GM12878 (cell line): ENCODE data around the gene OR2T34. TPM values are rescaled to one million over a fixed set of nuclear protein-coding genes. Genes with fewer than 3 reads are reported as not detected.

Source experiments
- ATAC-seq: fragments of 200-7000 bp; cut with Tn5 transposase; 3 replicates; pipeline ENCODE4 v1.9.1; 2020; ENCODE audit warnings: mild to moderate bottlenecking, moderate library complexity
- BruUV-seq: library from RNA; stranded (reverse); fragments of 400-500 nt; replicated peaks from 2 replicates; lab custom pipeline; 2021; lab: Mats Ljungman, UMichigan
- CTCF ChIA-PET: fragments of 300-600 bp; sonication (Branson Sonifier 250); formaldehyde crosslinking; extraction: SDS; loops from one replicate; lab custom pipeline; 2021; ENCODE audit warnings: inconsistent platforms; lab: Yijun Ruan, JAX
- POLR2A ChIA-PET: fragments of 350-600 bp; formaldehyde crosslinking; extraction: SDS; loops from one replicate; lab custom pipeline; 2021; ENCODE audit warnings: inconsistent platforms; lab: Charles Lee
- RAD21 ChIA-PET: fragments of 300-600 bp; sonication (Branson Sonifier 250); formaldehyde crosslinking; loops from one replicate; lab custom pipeline; 2023; ENCODE audit warnings: antibody characterized with exemption; ENCODE audit not compliant: unreplicated experiment; lab: Charles Lee
- SMC1A ChIA-PET: fragments of 300-600 bp; sonication (Branson Sonifier 250); formaldehyde crosslinking; loops from one replicate; lab custom pipeline; 2023; ENCODE audit not compliant: unreplicated experiment, uncharacterized antibody; lab: Charles Lee
- DNase-seq: peaks from one replicate; pipeline ENCODE4 v3.0.0-alpha.2; 2011; ENCODE audit warnings: low read depth, low spot score
- FAIRE-seq: peaks from 3 replicates; lab custom pipeline; 2011; peaks lifted over from hg19 to GRCh38; lab: Jason Lieb, UNC
- H2AFZ ChIP-seq: 2 replicates; pipeline ENCODE4 v1.6.0; 2011; ENCODE audit warnings: low read depth, low read length, control low read depth; ENCODE audit not compliant: control insufficient read depth
- H3K27ac ChIP-seq: 2 replicates; pipeline ENCODE4 v1.5.1; 2011; ENCODE audit warnings: control low read depth; ENCODE audit not compliant: control insufficient read depth, insufficient read depth
- H3K27me3 ChIP-seq, 2 experiments: replicated peaks in 1 of 2; 2 replicates each; pipeline versions ENCODE4 v1.6.0 to v1.6.1; 2011; ENCODE audit warnings: low read length in 1 of 2; ENCODE audit not compliant: control insufficient read depth in 2 of 2, insufficient read depth in 2 of 2
- H3K36me3 ChIP-seq, 2 experiments: 2 replicates each; pipeline ENCODE4 v1.5.1; 2011; ENCODE audit warnings: low read length in 1 of 2; ENCODE audit not compliant: control insufficient read depth in 2 of 2, insufficient read depth in 2 of 2
- H3K4me1 ChIP-seq: 2 replicates; pipeline ENCODE4 v1.6.1; 2011; ENCODE audit warnings: mild to moderate bottlenecking, low read length, moderate library complexity, mixed read lengths; ENCODE audit not compliant: control insufficient read depth, insufficient read depth
- H3K4me2 ChIP-seq: 2 replicates; pipeline ENCODE4 v1.6.0; 2011; ENCODE audit warnings: control low read depth; ENCODE audit not compliant: control insufficient read depth, insufficient read depth
- H3K4me3 ChIP-seq: fragments of 200-600 bp; sonication (generic); 2 replicates; pipeline ENCODE4 v1.5.1; 2016
- H3K79me2 ChIP-seq: 2 replicates; pipeline ENCODE4 v1.6.0; 2011; ENCODE audit warnings: low read length; ENCODE audit not compliant: control insufficient read depth, insufficient read depth
- H3K9ac ChIP-seq: 2 replicates; pipeline ENCODE4 v1.8.0; 2011; ENCODE audit warnings: low read length, control low read depth, mixed read lengths; ENCODE audit not compliant: control insufficient read depth, insufficient read depth
- H3K9me3 ChIP-seq: replicated peaks from 3 replicates; pipeline ENCODE4 v1.5.1; 2011; ENCODE audit warnings: mild to moderate bottlenecking, low read length; ENCODE audit not compliant: control insufficient read depth, insufficient read depth
- H4K20me1 ChIP-seq: 2 replicates; pipeline ENCODE4 v1.6.0; 2011; ENCODE audit not compliant: control insufficient read depth, insufficient read depth
- BCL11A ChIP-seq: IDR thresholded peaks from 2 replicates; pipeline ENCODE4 v1.6.1; 2011; ENCODE audit warnings: low read depth, low read length
- EP300 ChIP-seq, 2 experiments: fragments of 150-350 bp in 1 of 2; IDR thresholded peaks; 2 replicates each; pipeline ENCODE4 v1.6.1; 2011 to 2012; ENCODE audit warnings: low read depth in 2 of 2, low read length in 2 of 2, borderline replicate concordance in 1 of 2, improper control_type of control experiment in 1 of 2, inconsistent platforms in 1 of 2; ENCODE audit not compliant: control insufficient read depth in 1 of 2
- GABPA ChIP-seq: IDR thresholded peaks from 2 replicates; pipeline ENCODE4 v1.6.1; 2014; ENCODE audit warnings: antibody characterized with exemption, low read depth, mild to moderate bottlenecking, inconsistent platforms
- HSF1 ChIP-seq: fragments of 150-350 bp; IDR thresholded peaks from 2 replicates; pipeline ENCODE4 v1.6.1; 2014; ENCODE audit warnings: mild to moderate bottlenecking, low read depth, low read length
- IKZF2 ChIP-seq, 2 experiments: fragments of 450-650 bp; IDR thresholded peaks; 2 replicates each; pipeline ENCODE4 v1.6.1; 2017; ENCODE audit warnings: mild to moderate bottlenecking in 2 of 2, moderate library complexity in 2 of 2
- KDM1A ChIP-seq: fragments of 200-600 bp; sonication (generic); IDR thresholded peaks from 2 replicates; pipeline ENCODE4 v1.6.1; 2016; ENCODE audit warnings: borderline replicate concordance
- MTA2 ChIP-seq: fragments of 450-650 bp; IDR thresholded peaks from 2 replicates; pipeline ENCODE4 v1.6.1; 2016; ENCODE audit warnings: low read depth, mild to moderate bottlenecking, moderate library complexity
- NFXL1 ChIP-seq: fragments of 450-650 bp; IDR thresholded peaks from 2 replicates; pipeline ENCODE4 v1.6.1; 2017; ENCODE audit warnings: antibody characterized with exemption, mild to moderate bottlenecking, borderline replicate concordance
- NFYA ChIP-seq: IDR thresholded peaks from 2 replicates; pipeline ENCODE4 v1.6.1; 2011; ENCODE audit warnings: low read depth, mild to moderate bottlenecking, low read length, improper control_type of control experiment, borderline replicate concordance
- PAX8 ChIP-seq: fragments of 450-650 bp; IDR thresholded peaks from 2 replicates; pipeline ENCODE4 v1.6.1; 2017; ENCODE audit warnings: mild to moderate bottlenecking, moderate library complexity
- SIX5 ChIP-seq: IDR thresholded peaks from 2 replicates; pipeline ENCODE4 v1.6.1; 2011; ENCODE audit warnings: mild to moderate bottlenecking, low read depth, low read length, moderate library complexity; ENCODE audit not compliant: severe bottlenecking
- TCF12 ChIP-seq: IDR thresholded peaks from 2 replicates; pipeline ENCODE4 v1.6.1; 2011; ENCODE audit warnings: low read depth, mild to moderate bottlenecking, low read length
- USF2 ChIP-seq: IDR thresholded peaks from 2 replicates; pipeline ENCODE4 v1.6.1; 2011; ENCODE audit warnings: low read depth, low read length, improper control_type of control experiment, borderline replicate concordance
- ZBED1 ChIP-seq: IDR thresholded peaks from 2 replicates; pipeline ENCODE4 v1.6.1; 2016; ENCODE audit warnings: borderline replicate concordance
- ZNF217 ChIP-seq: fragments of 450-650 bp; IDR thresholded peaks from 2 replicates; pipeline ENCODE4 v1.6.1; 2017; ENCODE audit warnings: antibody characterized with exemption, mild to moderate bottlenecking
- ZNF622 ChIP-seq: fragments of 450-650 bp; IDR thresholded peaks from 2 replicates; pipeline ENCODE4 v1.6.1; 2017; ENCODE audit warnings: mild to moderate bottlenecking, inconsistent platforms
- ZSCAN29 ChIP-seq: fragments of 450-650 bp; IDR thresholded peaks from 2 replicates; pipeline ENCODE4 v1.6.1; 2017; ENCODE audit warnings: mild to moderate bottlenecking, moderate library complexity
- WGBS: methylation state at CpG from one replicate; pipeline ENCODE4 v1.1.6; 2016; ENCODE audit warnings: low lambda C conversion rate; ENCODE audit not compliant: insufficient replicate concordance, insufficient coverage; ENCODE audit errors: missing lambda C conversion rate; 5-methylcytosine and 5-hydroxymethylcytosine counted together
- in situ Hi-C: fragments of 300-500 bp; cut with MboI; formaldehyde crosslinking; loops from 9 replicates; pipeline ENCODE4 v1.14.3; 2018; ENCODE audit warnings: mixed read lengths
- intact Hi-C: fragments of 100-400 bp; cut with micrococcal nuclease; formaldehyde crosslinking; loops from one replicate; pipeline ENCODE4 v1.14.2; 2022; ENCODE audit not compliant: unreplicated experiment
- polyA plus RNA-seq, 11 experiments: library from polyadenylated mRNA; depleted of rRNA in 4 of 11; unstranded in 6 of 11; stranded (reverse) in 5 of 11; fragments of >200 nt; fragmentation: Nextera tagmentation in 4 of 11; fragmentation: Illumina TruSeq in 1 of 11; extraction: Ambion mirVana in 4 of 11; extraction: Trizol in 1 of 11; gene quantifications; 1 replicate in 1 of 11; 2 replicates in 10 of 11; pipeline versions ENCODE4 v1.2.1 to v1.2.3, GENCODE V29; 2011 to 2016; ENCODE audit warnings: inconsistent platforms in 2 of 11, missing spikeins in 2 of 11, low read depth in 1 of 11
- total RNA-seq, 4 experiments: library from RNA; depleted of rRNA in 3 of 4; stranded (reverse); fragments of >200 nt in 3 of 4; fragmentation: Illumina TruSeq in 1 of 4; extraction: Trizol in 1 of 4; gene quantifications; 2 replicates each; pipeline versions ENCODE4 v1.2.1 to v1.2.3, GENCODE V29; 2013 to 2021

OR2T34 gene
- total and polyA plus RNA-seq, 10 of the 15 experiments (the other 5 are each of a cell fraction or from before 2014, with no cell fraction given): 0.16 to 2.7 (median 0.48) TPM; not detected in 2

- H3K4me3 ChIP-seq: no peak overlapping the region
- in situ Hi-C loops (no loop called here), intact Hi-C loops (no loop called here)
- H3K4me1 ChIP-seq: no peaks in the 10 kb centered on the region
- DNase-seq: no peak
- SMC1A ChIA-PET: no interaction called here
- CTCF ChIA-PET: no interaction called here
- H3K27me3 ChIP-seq: no peaks in the 10 kb centered on the region
- no peak overlapping the region for H3K9ac ChIP-seq
- H3K79me2 ChIP-seq: no peaks in the 10 kb centered on the region
- H3K27ac ChIP-seq: no peak overlapping the region
- no peaks in the 10 kb centered on the region for H3K36me3 ChIP-seq
- H2AFZ ChIP-seq: no peak overlapping the region
- FAIRE-seq: no peak
- POLR2A ChIA-PET: no interaction called here
- H4K20me1 ChIP-seq: no peaks in the 10 kb centered on the region
- no TSS peak for BruUV-seq
- ATAC-seq: no peak
- RAD21 ChIA-PET: no interaction called here
- no peak overlapping the region for H3K4me2 ChIP-seq
- H3K9me3 ChIP-seq: no peaks in the 10 kb centered on the region
- TF ChIP-seq ZNF217 (no peak), ZBED1 (no peak), BCL11A (no peak), HSF1 (no peak), IKZF2 (IDR thresholded peaks at IDR 0.05) (no peak)
- TF ChIP-seq, all 136 proteins: peak for 0
- no CpG with 5 or more reads among the region's 3 CpGs for WGBS
Measured at GRCh38 chr1:248585266-248585665, 10.7 kb upstream of the OR2T34 start.

- Histone ChIP-seq H3K36me3 (no peaks in the 10 kb centered on the region), H3K79me2 (no peaks in the 10 kb centered on the region), H4K20me1 (no peaks in the 10 kb centered on the region), H2AFZ (no peak overlapping the region), H3K9me3 (no peaks in the 10 kb centered on the region), H3K27ac (no peak overlapping the region), H3K9ac (no peak overlapping the region), H3K27me3 (no peaks in the 10 kb centered on the region), H3K4me1 (no peaks in the 10 kb centered on the region), H3K4me3 (no peak overlapping the region), H3K4me2 (no peak overlapping the region)
- BruUV-seq: no TSS peak
- ChIA-PET CTCF (no interaction called here), RAD21 (no interaction called here), SMC1A (no interaction called here), POLR2A (no interaction called here)
- no peak for FAIRE-seq
- intact Hi-C loops (no loop called here), in situ Hi-C loops (no loop called here)
- TF ChIP-seq USF2 (no peak), NFYA (no peak), ZNF622 (no peak), KDM1A (no peak), SIX5 (no peak), NFXL1 (no peak), TCF12 (no peak), ZSCAN29 (no peak), PAX8 (no peak), GABPA (no peak), MTA2 (no peak), EP300 (IDR thresholded peaks at IDR 0.05; ENCODE audit: borderline replicate concordance in 1 of 2, control insufficient read depth in 1 of 2, low read depth in 2 of 2, low read length in 2 of 2) (no peak)
- no peak for ATAC-seq
- WGBS: no CpG with 5 or more reads among the region's 9 CpGs
- no peak for DNase-seq
Measured at GRCh38 chr1:248576260-248576980, 1.9 kb upstream of the OR2T34 start.
